Activated CD4-positive, alpha-beta T cell treated with anti-CD3 and anti-CD28 coated beads for 4 hours (primary cell): ENCODE data around the gene RAB7A.

Experiments used
- DNase-seq, 2 donors: peaks; one replicate each; pipeline ENCODE4 v3.0.0-alpha.2; 2020

The RAB7A gene

GRCh38 chr3:128794067-128794768, 68.2 kb downstream of the RAB7A start:
- DNase-seq, result peak; percentile 44 to 46

- DNase-seq, result peak; percentile 61 to 67
Observed at GRCh38 chr3:128794770-128795649, 69.0 kb downstream of the RAB7A start.

GRCh38 chr3:128799653-128800052, 73.7 kb downstream of the RAB7A start:
- no peak for DNase-seq

- DNase-seq, result peak; percentile 34 to 52
Observed at GRCh38 chr3:128800241-128801187, 74.5 kb downstream of the RAB7A start.

- DNase-seq, result peak in 1 of 2 donors; percentile 27
Observed at GRCh38 chr3:128801779-128802380, 75.9 kb downstream of the RAB7A start.

- no peak for DNase-seq
Observed at GRCh38 chr3:128803307-128803706, 77.3 kb downstream of the RAB7A start.

GRCh38 chr3:128804017-128804810, 78.2 kb downstream of the RAB7A start:
- peak; percentile 65 to 67 for DNase-seq

GRCh38 chr3:128804811-128805155, 78.8 kb downstream of the RAB7A start:
- DNase-seq, result no peak

- DNase-seq, result no peak
Observed at GRCh38 chr3:128805772-128806171, 79.8 kb downstream of the RAB7A start.

GRCh38 chr3:128806588-128806987, 80.6 kb downstream of the RAB7A start:
- no peak for DNase-seq

GRCh38 chr3:128807186-128807830, 81.3 kb downstream of the RAB7A start:
- no peak for DNase-seq

- DNase-seq, result no peak
Observed at GRCh38 chr3:128808672-128809071, 82.7 kb downstream of the RAB7A start.

- no peak for DNase-seq
Observed at GRCh38 chr3:128813097-128813496, 87.1 kb downstream of the RAB7A start.

GRCh38 chr3:128814060-128814459, 88.1 kb downstream of the RAB7A start:
- no peak for DNase-seq

GRCh38 chr3:128814519-128815317, 88.7 kb downstream of the RAB7A start:
- DNase-seq, result no peak

GRCh38 chr3:128815318-128816064, 89.5 kb downstream of the RAB7A start:
- DNase-seq, result no peak

GRCh38 chr3:128818186-128818787, 92.3 kb downstream of the RAB7A start:
- no peak for DNase-seq

- no peak for DNase-seq
Observed at GRCh38 chr3:128820252-128820839, 94.4 kb downstream of the RAB7A start.

- DNase-seq, result no peak
Observed at GRCh38 chr3:128823008-128823407, 97.0 kb downstream of the RAB7A start.
